Mucosa of descending colon (tissue), 3 donors: Measurements from ENCODE around the gene CCDC70. TPM values are rescaled to one million over a fixed set of nuclear protein-coding genes. Genes with fewer than 3 reads are reported as not detected.
A peak's percentile ranks its signal among the peaks of the same experiment; 100 is the strongest.
"Not testable (repeated sequence)": the region's sequence is repeated elsewhere in the genome, so short reads cannot be mapped to it uniquely, and the experiment has no call there.

Source experiments
- ATAC-seq: fragments of 200-7000 bp; cut with Tn5 transposase; one replicate; pipeline ENCODE4 v1.9.1; 2020; ENCODE audit warnings: mild to moderate bottlenecking, moderate library complexity
- DNase-seq, 3 donors: peaks; one replicate each; pipeline ENCODE4 v3.0.0-alpha.2; 2020
- H3K36me3 ChIP-seq: fragments of 200-600 bp; one replicate; pipeline ENCODE4 v1.8.0; 2021; ENCODE audit warnings: low read depth, mild to moderate bottlenecking
- H3K4me1 ChIP-seq: fragments of 200-600 bp; one replicate; pipeline ENCODE4 v1.8.0; 2021; ENCODE audit warnings: low read depth, mild to moderate bottlenecking
- H3K4me3 ChIP-seq: fragments of 200-600 bp; one replicate; pipeline ENCODE4 v1.8.0; 2021; ENCODE audit warnings: mild to moderate bottlenecking
- H3K9me3 ChIP-seq: fragments of 200-600 bp; one replicate; pipeline ENCODE4 v1.8.0; 2021; ENCODE audit warnings: mild to moderate bottlenecking
- CTCF ChIP-seq: fragments of 200-600 bp; IDR thresholded peaks from one replicate; pipeline ENCODE4 v1.8.0; 2022; ENCODE audit warnings: antibody characterized with exemption, mild to moderate bottlenecking
- intact Hi-C, 2 donors: fragments of 100-400 bp; cut with DNase I in 1 of 2; cut with micrococcal nuclease in 1 of 2; formaldehyde crosslinking; loops; one replicate each; pipeline versions ENCODE4 v1.11.0 to v1.11.1; 2022; cut with DNase I, micrococcal nuclease
- total RNA-seq, 3 donors: library from RNA; stranded (reverse); fragmentation: NEBNext Ultra II Directional in 2 of 3; extraction: Animal tissue kit (Norgen Biotek cat#: 25700) in 2 of 3; gene quantifications; one replicate each; pipeline versions ENCODE4 v1.2.1 to v1.2.4, GENCODE V29; 2021 to 2023
- donor health status: DM: no; HTN: no; CAD: no; lungs with moderate emphysema.
- donor health status: DM: no; HTN: no; CAD: no.
- donor health status: DM: no; HTN: yes; CAD: no.

Gene CCDC70
- total RNA-seq, 3 donors from 2014 or later, result not detected

GRCh38 chr13:51821606-51822005 is 40.2 kb upstream of the CCDC70 start:
- peak; percentile 45 for ATAC-seq
- intact Hi-C loops, result no loop called here

GRCh38 chr13:51822106-51822815 is 39.5 kb upstream of the CCDC70 start:
- ATAC-seq (no peak), DNase-seq (no peak)
- Histone ChIP-seq H3K9me3 (no peaks in the 10 kb centered on the region), H3K4me1 (no peaks in the 10 kb centered on the region), H3K4me3 (no peak overlapping the region), H3K36me3 (no peaks in the 10 kb centered on the region)
- TF ChIP-seq CTCF, result no peak
- intact Hi-C loops, result no loop called here

More at GRCh38 chr13:51821606-51822005, 40.2 kb upstream of the CCDC70 start:
- TF ChIP-seq CTCF, result no peak
- no peaks in the 10 kb centered on the region for H3K9me3 ChIP-seq
- no peak for DNase-seq
- no peaks in the 10 kb centered on the region for H3K4me1 ChIP-seq
- no peak overlapping the region for H3K4me3 ChIP-seq
- H3K36me3 ChIP-seq, result no peaks in the 10 kb centered on the region

- intact Hi-C loops, result no loop called here
- Histone ChIP-seq H3K4me1 (no peaks in the 10 kb centered on the region), H3K4me3 (no peak overlapping the region), H3K36me3 (no peaks in the 10 kb centered on the region), H3K9me3 (no peaks in the 10 kb centered on the region)
- ATAC-seq (no peak), DNase-seq (no peak)
- no peak for TF ChIP-seq CTCF
These were observed 38.4 kb upstream of the CCDC70 start for GRCh38 chr13:51823359-51823758.

GRCh38 chr13:51823863-51824262 is 37.9 kb upstream of the CCDC70 start:
- TF ChIP-seq CTCF, result no peak
- no peaks in the 10 kb centered on the region for H3K9me3 ChIP-seq
- intact Hi-C loops, result no loop called here
- DNase-seq (no peak), ATAC-seq (no peak)
- H3K4me3 ChIP-seq, result no peak overlapping the region
- H3K4me1 ChIP-seq, result no peaks in the 10 kb centered on the region
- no peaks in the 10 kb centered on the region for H3K36me3 ChIP-seq

GRCh38 chr13:51824712-51825111 is 37.1 kb upstream of the CCDC70 start:
- H3K36me3 ChIP-seq, H3K4me1 ChIP-seq, H3K9me3 ChIP-seq, DNase-seq, ATAC-seq, intact Hi-C loops, H3K4me3 ChIP-seq: not testable (repeated sequence)

- intact Hi-C loops, result no loop called here
- no peak for DNase-seq
These were observed 36.6 kb upstream of the CCDC70 start for GRCh38 chr13:51825165-51825592.

More at GRCh38 chr13:51825165-51825592, 36.6 kb upstream of the CCDC70 start:
- peak; percentile 49 for ATAC-seq
- Histone ChIP-seq H3K9me3 (no peaks in the 10 kb centered on the region), H3K4me1 (no peaks in the 10 kb centered on the region), H3K36me3 (no peaks in the 10 kb centered on the region), H3K4me3 (no peak overlapping the region)
- no peak for TF ChIP-seq CTCF
